IPS-NIHi11 (cell line): ENCODE data around the gene HOXA5.

Experiments used
- DNase-seq: peaks from one replicate; pipeline ENCODE4 v3.0.0; 2012; ENCODE audit warnings: mixed read lengths, low spot score

The HOXA5 gene

DNA sequence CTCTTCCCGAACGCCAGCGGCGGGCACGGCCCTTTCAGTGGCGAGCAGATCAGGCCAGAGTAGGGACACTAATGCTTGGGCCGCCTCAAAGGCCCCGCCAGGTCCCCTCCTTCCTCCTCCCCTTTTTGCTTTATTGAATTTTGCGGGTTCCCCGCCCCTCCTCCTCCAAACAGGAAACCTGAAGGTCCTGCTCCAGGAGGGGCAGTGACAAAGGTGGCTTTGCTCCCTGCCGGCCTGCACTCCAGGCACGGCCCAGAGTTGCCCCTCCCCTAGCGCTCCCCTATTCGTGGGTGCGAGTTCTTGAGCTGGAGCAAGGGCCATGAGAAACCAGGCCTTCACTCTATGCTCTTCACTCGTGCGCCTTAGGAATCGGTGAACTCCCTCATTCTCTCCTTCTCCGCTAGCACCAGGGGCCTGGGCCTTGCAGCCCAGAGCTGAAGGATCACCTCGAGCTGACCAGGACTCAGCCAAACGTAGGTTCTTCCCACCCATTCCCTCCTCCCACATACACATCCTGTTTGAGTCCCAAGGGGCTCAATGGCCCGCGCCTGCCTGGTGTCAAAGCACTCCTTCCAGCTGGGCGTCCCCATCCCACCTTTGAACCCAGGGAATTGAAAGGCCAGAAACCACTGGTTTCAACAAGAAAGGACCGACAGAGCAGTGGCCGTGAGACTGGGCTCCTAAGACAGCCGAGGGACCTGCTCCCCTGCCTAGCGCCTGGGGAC, 4.7 kb upstream of the HOXA5 start:
- DNase-seq, result peak; percentile 40

DNA sequence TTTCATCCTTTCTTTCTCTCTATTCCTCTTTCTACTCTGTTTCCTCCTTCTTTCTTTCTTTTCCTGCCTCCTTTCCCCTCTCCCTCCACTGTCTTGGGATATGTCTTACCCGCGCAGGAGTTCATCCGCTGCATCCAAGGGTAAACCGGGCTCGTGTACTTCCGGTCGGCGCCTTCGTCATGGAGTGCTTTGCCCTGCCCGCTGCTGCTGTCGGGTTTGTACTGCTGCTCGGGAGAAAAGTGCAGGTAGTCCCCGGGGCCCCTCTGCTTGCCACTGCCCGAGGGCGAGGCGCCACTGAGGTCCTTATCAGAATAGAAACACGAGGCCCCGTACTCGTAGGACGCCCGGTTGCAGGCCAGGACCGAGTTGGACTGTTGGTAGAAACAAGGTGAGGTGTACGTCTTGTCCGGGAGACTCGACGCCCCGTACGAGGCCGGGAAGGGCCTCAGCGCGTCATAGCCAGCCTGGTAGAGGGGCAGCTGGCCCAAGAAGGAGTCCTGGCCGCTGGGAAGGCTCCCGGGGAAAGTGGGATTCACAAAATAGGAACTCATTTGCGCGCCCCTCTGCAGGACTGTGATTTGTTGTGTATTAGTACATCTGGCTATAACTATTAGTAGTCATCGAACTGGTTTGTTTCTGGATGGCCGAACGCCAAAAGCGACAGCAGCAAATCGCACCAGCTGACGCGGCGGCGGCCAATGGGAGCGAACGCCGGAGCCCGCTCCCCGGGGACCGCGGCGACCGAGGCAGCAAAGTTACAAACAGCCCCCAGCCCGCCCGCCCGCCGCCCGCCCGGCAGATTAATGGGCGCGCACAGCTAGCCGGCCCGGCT, 3.9 kb upstream of the HOXA5 start, which contains the start of gene HOXA6:
Gene HOXA6, minus strand, starts transcription at position 576 of the 832 bp plus-strand sequence. Its CDS starts 25 bp downstream, at position 551.
- peak; percentile 51 for DNase-seq

DNA sequence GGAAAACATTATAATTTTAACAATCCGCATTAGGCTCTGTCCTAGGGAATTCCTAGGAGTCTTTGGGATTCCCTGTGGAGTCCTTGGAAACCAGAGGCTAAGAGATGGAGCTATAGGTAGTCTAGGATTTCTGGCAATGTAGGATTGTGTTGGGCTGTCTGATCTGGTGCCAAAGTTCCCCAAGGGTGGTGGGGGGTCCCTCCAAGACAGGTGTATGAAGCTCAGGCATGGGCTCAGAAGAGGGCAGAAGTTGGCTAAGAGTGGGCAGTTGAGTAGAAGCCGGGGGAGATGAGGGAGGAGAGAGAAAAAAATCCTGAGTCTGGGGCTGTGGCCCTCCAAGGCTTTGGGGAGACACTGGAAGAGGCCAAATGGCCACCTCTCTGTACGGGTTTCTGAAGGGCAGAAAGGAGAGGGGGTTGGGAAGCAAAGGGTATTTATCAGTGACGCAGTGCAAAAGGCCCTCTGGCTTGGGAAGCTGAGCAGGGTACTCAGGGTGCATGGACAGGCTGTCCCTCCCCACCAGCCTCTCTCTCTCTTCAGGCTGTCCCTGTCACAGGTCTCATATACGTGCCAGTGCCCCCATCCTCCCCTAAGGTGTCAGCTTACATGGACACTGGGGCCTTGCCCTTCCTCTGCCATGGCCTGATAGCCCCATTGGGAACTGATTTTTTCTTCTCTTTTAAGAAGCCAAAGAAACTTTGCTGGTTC, 3.2 kb upstream of the HOXA5 start:
- DNase-seq, result no peak

DNA sequence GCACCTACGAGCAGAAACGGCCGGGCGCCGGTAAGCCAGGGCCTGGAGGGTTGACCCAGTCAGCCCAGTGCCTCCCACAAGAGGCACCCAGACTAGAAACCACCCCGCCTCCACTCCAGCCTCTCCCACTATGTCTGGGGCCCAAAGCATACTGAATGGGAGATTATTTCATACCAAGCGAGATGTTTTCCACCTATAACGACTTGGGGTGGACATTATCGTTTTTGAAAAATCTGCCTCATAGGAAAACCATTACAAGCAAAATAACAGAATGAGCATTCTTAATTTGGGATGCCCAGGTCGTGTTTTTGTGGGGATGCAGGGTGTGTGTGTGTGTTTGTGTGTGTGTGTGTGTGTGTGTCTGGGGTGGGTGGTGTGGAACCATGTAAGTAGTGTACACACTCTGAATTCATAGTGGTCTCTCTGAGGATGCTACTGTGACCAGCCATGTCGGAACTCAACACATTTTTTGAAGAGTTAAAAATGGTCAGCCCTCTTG, 2.5 kb upstream of the HOXA5 start:
- no peak for DNase-seq

DNA sequence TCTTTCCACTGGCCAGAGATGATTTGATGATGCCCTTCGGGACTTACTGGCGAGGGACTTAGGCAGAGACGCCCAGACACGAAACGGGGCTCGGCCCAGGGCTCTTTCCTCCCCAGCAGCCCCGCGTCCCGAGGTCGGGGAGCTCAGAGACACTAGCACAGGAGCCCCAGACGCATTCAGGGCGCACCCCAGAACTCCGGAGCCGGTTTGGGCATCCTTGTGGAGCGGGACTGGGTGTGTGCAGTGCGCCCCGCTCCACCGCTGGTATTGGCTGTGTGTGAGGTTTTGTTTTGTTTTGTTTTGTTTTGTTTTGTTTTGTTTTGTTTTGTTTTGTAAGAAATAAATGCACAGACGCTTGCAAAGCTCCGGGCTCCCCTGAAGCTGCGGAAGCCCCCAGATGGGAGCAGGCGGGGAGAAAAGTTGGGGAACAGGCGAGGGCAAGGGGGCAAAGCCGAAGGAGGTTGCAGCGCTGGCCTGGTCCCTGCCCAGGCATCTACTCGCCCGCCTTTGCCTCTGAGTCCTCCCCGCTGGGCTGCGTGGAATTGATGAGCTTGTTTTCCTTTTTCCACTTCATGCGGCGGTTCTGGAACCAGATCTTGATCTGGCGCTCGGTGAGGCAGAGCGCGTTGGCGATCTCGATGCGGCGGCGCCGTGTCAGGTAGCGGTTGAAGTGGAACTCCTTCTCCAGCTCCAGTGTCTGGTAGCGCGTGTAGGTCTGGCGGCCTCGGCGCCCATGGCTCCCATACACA, 1.9 kb upstream of the HOXA5 start:
- no peak for DNase-seq

DNA sequence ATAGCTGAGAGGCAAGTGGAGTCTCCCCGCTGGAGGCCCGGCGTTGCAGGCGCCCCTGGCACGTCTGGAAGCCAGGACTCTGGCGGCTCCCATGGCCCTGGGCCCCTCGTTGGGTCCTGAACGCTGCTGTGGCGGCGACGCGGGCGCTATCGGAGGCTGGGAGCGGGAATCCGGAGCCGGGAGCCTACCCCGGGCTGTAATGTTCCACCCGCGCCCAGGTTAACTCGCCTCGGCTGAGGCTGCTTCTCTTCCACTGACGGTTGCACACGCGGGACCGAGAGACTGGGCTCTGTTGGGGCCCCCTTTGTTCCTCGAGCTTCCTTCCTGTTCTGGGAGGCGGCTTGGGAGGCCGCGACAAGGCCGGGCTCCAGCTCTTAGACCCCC, 1.3 kb upstream of the HOXA5 start:
- peak; percentile 19 for DNase-seq

DNA sequence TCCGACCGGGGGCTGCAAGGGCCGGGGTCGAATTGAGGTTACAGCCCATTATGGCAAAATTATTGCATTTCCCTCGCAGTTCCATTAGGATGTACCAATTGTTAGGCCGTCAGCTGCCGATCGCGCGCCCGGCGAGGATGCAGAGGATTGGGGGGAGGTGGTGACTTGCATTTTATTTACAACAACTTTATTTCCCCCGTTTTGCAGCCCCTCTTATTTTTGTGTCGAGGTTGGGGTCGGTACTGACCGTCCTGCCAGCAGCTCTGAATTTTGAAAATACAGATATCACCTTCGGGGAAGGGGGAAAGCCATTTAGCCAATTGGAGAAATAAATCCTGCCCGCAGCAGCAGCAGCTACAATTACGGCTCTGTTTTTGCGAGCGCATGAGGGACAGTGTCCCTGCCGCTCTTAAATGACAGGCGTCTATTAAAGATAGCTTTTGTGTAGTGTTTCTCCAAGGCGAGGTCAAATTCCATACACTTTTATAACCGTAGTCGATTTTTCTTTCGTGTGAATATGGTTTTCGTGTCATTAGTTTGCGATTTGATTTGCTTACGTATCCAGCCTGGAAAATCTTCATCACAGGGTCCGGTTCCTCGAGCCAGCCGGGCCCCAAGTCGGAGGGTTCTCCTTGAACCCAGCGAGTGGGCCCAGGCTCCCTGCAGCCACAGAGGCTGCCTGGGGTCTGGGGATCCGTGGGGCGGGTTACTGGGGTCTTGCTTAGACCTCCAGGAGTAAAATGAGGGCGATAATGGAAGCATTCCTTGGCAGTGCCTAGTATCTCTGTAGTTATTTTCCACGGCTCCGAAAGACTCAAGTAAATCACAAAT, 684 bp upstream of the HOXA5 start:
- no peak for DNase-seq

DNA sequence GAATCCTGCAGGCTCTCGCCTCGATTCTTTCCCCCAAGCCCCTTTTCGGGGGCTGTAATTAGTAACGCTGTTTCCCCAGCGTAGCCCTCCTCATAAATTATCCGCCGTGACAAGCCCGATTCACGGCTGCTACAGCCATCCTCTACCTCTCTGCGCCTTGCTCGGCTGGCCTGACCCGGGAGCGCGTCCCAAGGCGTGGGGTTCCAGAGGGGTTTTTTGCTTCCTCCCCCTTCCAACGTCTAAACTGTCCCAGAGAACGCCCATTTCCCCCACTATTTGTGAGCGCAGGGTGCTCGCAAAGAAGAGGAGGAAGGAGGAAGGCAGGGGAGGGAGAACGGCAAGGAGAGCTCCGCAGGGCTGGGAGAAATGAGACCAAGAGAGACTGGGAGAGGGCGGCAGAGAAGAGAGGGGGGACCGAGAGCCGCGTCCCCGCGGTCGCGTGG, 880 bp downstream of the HOXA5 start:
- DNase-seq, result peak; percentile 15

DNA sequence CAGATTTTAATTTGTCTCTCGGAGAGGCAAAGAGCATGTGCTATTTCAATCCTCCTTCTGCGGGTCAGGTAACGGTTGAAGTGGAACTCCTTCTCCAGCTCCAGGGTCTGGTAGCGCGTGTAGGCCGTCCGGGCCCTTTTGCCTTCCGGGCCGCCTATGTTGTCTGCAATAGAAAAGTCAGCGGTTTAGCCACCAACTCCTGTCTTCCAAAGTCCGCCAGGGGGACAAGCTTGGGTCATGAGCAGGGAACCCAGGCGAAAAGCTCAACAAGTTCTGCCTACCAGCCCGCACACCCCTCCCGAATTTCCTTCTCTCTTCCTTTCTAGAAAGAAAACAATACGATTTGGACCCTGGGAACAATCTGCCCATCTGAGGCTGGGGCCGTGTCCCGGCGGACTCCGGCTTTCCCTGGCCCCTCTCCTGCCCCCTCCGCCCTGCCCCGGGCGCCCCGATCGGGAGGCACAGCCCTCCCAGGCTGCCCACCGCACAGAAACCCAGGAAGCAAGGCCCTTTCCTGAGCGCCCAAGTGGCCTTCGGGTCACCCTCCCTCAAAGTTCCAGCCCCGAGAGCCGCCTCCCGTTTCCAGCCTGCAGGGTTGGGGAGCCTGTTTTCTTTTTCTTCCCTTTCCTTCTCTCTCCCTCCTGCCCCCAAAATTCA, 1.4 kb downstream of the HOXA5 start:
- peak; percentile 40 for DNase-seq

DNA sequence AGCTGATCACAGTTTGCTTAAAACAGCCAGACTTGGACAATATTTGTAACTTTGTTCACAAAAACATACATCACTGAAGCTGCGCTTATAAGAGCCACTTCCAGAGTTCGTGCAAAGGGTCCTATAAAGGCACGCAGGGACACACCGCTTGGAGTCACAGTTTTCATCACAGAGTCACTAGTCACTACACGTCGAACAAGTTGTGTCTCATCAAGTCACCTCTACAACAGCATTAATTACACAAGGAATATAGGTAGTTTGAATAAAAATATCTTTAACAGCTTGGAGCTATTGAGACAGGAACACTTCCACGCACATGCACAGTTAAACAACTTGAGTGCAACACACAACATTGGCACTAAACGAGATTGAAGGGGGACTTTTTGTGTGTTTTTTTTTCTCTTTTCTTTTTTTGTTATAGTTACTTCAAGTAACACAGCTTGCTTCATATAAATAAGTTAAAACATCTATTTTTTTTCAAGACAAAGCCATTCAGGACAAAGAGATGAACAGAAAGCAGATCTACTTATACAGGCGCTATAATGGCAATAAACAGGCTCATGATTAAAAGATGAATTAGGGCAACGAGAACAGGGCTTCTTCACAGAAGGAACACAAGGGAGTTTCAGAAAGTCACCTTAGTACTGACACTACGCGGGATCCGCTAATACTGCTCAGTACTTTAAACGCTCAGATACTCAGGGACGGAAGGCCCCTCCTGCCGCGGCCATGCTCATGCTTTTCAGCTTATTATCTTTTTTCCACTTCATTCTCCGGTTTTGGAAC, 2.2 kb downstream of the HOXA5 start:
- no peak for DNase-seq

DNA sequence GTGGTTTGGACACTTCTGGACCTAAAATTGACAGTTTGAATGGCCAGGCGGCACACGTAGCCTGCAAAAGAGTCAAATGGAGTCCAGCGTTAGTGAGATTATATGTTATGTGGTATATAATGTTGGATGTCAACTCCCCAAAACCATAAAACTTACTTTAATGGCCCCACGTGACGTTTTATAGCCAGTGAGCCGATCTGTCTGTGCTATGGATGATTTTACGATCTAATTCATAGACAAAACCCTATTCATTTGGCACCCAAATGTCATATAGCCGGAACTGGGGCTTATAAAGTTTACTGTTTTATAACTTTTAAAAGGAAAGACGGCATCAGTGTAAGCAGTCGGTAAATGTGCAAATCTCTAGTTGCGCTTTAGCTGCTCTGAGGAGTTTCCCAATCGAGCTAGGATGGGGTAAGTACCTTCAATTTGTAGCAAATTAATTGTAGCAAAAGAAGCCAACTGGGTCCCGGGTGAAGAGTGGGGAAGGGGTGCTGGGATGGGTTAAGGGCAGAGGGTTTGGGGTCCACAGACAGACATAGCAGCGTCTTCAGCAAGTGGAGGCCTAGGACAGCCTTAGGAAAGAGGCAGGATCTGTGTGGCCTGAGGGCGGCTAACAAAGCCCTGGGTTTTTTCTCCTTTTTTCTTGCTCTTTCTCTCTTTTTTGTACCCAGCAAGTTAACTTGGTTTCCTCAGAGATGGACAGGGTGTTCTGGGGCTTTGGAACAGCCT, 3.2 kb downstream of the HOXA5 start:
- DNase-seq, result no peak

DNA sequence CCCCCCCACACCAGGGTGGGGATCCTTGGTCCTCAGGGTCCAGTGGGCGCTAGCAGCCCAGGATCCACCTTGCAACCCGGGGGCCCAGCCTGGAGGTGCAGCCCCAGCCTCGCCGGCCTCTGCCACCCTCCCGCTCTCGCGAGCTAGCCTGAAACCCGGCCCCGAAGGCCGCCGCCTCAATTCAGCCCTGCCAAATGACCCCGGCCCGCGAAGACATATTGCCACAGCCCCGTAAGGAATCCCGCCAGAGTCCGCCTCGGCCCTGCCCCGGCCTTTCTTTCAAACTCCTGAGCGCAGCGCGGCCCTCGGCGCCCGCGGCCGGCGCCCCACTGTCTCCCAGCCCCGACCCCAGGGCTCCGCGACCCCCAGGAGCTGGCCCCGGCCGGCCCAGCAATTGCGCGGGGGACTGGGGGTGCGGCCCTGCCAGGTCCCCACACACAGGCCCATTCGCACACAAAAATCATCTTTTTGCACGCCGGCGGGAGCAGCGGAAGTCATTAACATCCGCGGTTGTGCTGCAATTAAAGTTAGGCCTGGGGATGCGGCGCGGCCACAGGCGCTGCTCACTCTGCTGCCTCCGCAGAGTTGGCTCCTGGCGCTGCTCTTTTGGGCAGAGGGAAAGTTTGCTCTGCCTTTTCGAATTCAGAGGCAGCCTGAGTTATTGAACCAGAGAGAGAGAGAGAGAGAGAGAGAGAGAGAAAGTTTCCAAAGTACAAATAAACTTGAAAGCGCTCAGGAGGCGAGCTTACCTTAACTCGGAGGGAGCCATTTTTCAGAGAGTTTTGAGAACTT, 4.0 kb downstream of the HOXA5 start:
- peak; percentile 39 for DNase-seq

DNA sequence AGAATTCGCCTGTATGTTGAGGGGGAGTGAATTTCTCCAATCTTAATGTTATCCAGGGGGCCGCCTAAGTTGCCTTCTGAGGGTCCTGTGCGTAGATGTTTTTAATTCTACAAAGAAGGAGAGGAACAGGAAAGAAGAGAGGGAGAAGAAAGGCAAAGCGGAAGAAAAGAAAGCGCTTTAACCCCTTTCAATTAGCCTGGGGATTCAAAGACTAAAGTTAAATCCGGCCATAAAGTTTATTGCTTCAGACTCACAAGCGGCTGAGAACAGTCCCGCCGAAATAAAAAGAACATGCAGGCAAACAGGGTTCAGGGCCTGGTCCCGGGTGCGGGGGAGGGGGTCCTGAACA, 4.5 kb downstream of the HOXA5 start:
- DNase-seq, result no peak

DNA sequence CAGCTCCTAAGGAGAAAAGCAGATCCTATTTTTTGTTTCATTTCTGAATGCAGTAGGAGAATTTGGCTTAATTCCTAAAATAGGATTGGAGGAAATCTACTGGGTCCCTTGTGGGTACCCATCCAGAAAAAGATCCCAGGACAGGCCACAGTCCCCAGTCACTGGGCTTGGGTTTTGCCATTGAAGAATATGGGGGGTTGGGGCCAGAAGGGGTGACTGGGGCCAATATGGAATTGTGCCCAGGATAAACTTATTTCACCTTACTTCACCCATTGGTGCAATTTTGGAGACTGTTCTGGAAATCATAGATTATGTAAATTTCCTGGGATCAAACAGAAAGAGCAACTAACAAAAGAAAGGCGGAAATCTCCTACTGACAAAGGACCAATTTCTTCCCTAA, 5.0 kb downstream of the HOXA5 start:
- DNase-seq, result no peak

DNA sequence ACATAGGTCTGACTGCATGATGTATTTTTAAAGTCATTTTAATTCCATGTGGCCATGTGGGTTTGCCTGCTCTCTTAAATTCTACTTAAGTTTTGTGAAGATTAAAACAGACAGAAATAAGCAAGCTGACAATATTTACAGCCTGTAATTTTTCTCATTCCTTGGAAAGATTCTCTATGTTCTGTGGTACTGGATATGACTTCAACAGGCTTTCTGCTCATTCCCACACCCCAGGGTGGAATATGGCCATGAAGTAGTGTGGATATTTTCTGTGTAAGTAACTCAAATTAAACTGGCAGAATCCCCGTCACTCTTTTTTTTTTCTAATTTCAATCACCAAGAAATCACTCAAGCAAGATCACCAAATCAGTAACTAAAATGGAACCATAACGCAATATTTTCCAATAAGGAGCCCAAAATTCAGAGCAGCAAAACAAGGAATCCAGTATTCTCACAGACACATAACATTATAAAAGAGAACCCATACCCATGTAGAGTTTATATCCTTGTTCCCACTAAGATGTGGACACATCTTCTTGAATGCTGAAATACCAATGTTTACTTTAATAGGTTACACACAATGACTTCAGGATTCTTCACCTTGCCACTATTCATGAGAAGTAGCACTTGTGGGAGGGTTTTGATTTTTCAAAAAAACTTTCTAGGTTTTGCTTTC, 5.7 kb downstream of the HOXA5 start:
- no peak for DNase-seq

DNA sequence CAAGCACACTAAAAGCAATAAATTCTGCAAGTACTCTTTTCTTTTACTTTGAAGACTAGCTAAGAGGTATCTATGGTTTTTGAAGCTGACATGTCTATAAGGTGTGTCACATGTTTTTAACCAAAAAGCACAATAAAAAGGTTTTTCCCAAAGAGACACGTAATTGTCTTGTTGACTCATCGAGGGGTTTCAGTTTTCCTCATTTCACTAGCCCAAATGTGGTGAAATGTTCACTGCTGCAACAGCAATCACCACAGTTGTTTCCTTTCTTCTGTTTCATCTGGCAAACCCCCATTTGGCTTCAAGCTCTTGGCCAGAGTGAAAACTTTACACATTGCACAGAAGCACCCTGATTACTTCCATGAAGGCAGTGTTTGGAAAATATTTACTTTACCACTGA, 9.1 kb downstream of the HOXA5 start:
- DNase-seq, result no peak

DNA sequence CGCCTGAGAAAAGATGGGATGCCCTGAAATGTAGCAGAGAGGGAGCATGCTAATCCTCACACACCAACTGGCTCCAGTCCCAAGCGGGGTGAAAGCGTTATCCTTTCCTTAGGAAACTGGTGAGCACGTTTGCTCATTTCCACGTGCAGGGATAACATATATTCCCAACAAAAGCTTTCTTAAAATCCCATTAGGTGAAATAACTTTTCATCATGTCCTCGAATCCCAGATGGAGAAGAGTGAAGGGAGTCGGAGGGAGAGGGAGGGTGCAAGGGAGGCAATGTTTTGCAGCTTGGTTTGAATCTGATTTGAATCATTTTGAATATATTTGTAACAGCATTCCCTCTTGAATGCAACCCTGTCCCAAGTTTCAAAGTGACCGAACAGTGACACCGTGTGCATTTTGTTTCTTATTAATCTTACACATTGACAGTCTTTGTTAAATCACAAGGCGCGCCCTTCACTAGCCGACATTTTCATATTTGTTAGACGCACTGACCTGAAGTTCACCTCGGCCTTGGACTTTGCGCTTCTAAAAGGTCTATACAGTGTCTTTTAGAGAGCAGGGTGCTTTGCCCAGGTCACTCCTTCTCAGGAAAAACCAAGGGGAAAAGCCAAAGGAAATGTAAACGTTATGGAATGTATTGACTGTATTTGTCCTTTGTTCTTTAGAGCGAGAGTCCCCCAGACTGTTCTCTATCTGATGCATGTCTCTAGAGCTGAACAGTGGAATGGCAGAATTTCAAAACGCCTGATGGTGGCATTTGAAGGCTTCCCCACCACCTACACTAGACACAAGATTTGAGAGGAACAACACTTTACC, 9.9 kb downstream of the HOXA5 start:
- no peak for DNase-seq
